HG03520 (cell line): ENCODE data around the gene NCEH1.
A peak's percentile ranks its signal among the peaks of the same experiment; 100 is the strongest.
"Not testable (repeated sequence)": the region's sequence is repeated elsewhere in the genome, so short reads cannot be mapped to it uniquely, and the experiment has no call there.

Source experiments
- ATAC-seq: cut with Tn5 transposase; IDR thresholded peaks from one replicate; pipeline ENCODE4 v1.9.1; 2021; ENCODE audit warnings: mild to moderate bottlenecking, moderate library complexity; ENCODE audit not compliant: unreplicated experiment

The NCEH1 gene

GRCh38 chr3:172710664-172711453 is at the start of gene NCEH1:
Gene NCEH1 (minus strand): TSS chr3:172711067. CDS start chr3:172710984, 83 bp downstream.
- peak; percentile 100 for ATAC-seq

GRCh38 chr3:172760416-172760815 is 49.5 kb upstream of the NCEH1 start:
- ATAC-seq = not testable (repeated sequence)

GRCh38 chr3:172753125-172753524 is 42.3 kb upstream of the NCEH1 start:
- no peak for ATAC-seq

- no peak for ATAC-seq
Measured at GRCh38 chr3:172752651-172753050, 41.8 kb upstream of the NCEH1 start.

- ATAC-seq = no peak
Measured at GRCh38 chr3:172751175-172751704, 40.4 kb upstream of the NCEH1 start.

GRCh38 chr3:172750368-172751174 is 39.7 kb upstream of the NCEH1 start, which contains the start of gene ECT2:
Gene ECT2 (plus strand): TSS chr3:172750726. CDS start chr3:172754531, 3,805 bp downstream.
- ATAC-seq = peak; percentile 96

- ATAC-seq = no peak
Measured at GRCh38 chr3:172750069-172750367, 39.2 kb upstream of the NCEH1 start.

GRCh38 chr3:172749230-172749965 is 38.5 kb upstream of the NCEH1 start:
- ATAC-seq = no peak

- ATAC-seq = no peak
Measured at GRCh38 chr3:172746475-172746874, 35.6 kb upstream of the NCEH1 start.

- ATAC-seq = no peak
Measured at GRCh38 chr3:172739462-172739861, 28.6 kb upstream of the NCEH1 start.

- ATAC-seq = no peak
Measured at GRCh38 chr3:172735014-172735413, 24.1 kb upstream of the NCEH1 start.

GRCh38 chr3:172726380-172726779 is 15.5 kb upstream of the NCEH1 start:
- ATAC-seq = no peak

GRCh38 chr3:172722536-172723040 is 11.7 kb upstream of the NCEH1 start:
- ATAC-seq = not testable (repeated sequence)

- peak; percentile 67 for ATAC-seq
Measured at GRCh38 chr3:172717493-172718088, 6.7 kb upstream of the NCEH1 start.

- ATAC-seq = no peak
Measured at GRCh38 chr3:172716476-172716875, 5.6 kb upstream of the NCEH1 start.

- ATAC-seq = no peak
Measured at GRCh38 chr3:172713316-172713715, 2.4 kb upstream of the NCEH1 start.

- no peak for ATAC-seq
Measured at GRCh38 chr3:172711454-172711795, 558 bp upstream of the NCEH1 start.

- ATAC-seq = no peak
Measured at GRCh38 chr3:172709774-172710663, 848 bp downstream of the NCEH1 start.

- no peak for ATAC-seq
Measured at GRCh38 chr3:172708921-172709773, 1.7 kb downstream of the NCEH1 start.
